Thymus (tissue), 11 donors: ENCODE data around the gene AFF3. TPM values are rescaled to one million over a fixed set of nuclear protein-coding genes. Genes with fewer than 3 reads are reported as not detected.

Source experiments
- DNase-seq, 9 donors: peaks; one replicate each; pipeline ENCODE4 v3.0.0-alpha.2; 2013; ENCODE audit warnings: low spot score in 9 of 9, low read depth in 6 of 9, missing footprints in 1 of 9
- H3K27ac ChIP-seq, 2 donors: one replicate each; pipeline ENCODE4 v1.5.1; 2013; ENCODE audit warnings: control low read depth in 1 of 2, low read depth in 1 of 2, low read length in 1 of 2, mild to moderate bottlenecking in 1 of 2, moderate library complexity in 1 of 2
- H3K27me3 ChIP-seq, 2 donors: one replicate each; pipeline ENCODE4 v1.5.1; 2013; ENCODE audit warnings: low read length in 1 of 2; ENCODE audit not compliant: control insufficient read depth in 2 of 2, insufficient read depth in 1 of 2
- H3K36me3 ChIP-seq, 2 donors: one replicate each; pipeline ENCODE4 v1.5.1; 2013; ENCODE audit warnings: low read length in 1 of 2, mild to moderate bottlenecking in 1 of 2, moderate library complexity in 1 of 2; ENCODE audit not compliant: control insufficient read depth in 2 of 2, insufficient read depth in 2 of 2
- H3K4me1 ChIP-seq, 2 donors: one replicate each; pipeline ENCODE4 v1.5.1; 2013; ENCODE audit warnings: low read length in 2 of 2; ENCODE audit not compliant: control insufficient read depth in 2 of 2, insufficient read depth in 2 of 2
- H3K4me3 ChIP-seq, 2 donors: one replicate each; pipeline ENCODE4 v1.5.1; 2013; ENCODE audit warnings: low read length in 2 of 2, control low read depth in 1 of 2, mild to moderate bottlenecking in 1 of 2
- H3K9me3 ChIP-seq, 2 donors: one replicate each; pipeline ENCODE4 v1.5.1; 2013; ENCODE audit warnings: low read length in 1 of 2, mild to moderate bottlenecking in 1 of 2; ENCODE audit not compliant: control insufficient read depth in 2 of 2, insufficient read depth in 1 of 2
- WGBS: extraction: QIAGEN DNeasy Blood & Tissue Kit; methylation state at CpG from one replicate; pipeline ENCODE4 v1.1.7; 2013; 5-methylcytosine and 5-hydroxymethylcytosine counted together
- polyA plus RNA-seq: library from polyadenylated mRNA; stranded (reverse); fragments of 200-250 nt; gene quantifications from one replicate; pipeline ENCODE4 v1.2.3, GENCODE V29; 2013
- total RNA-seq: library from RNA; stranded (reverse); fragments of 120-200 nt; gene quantifications from one replicate; pipeline ENCODE4 v1.2.4, GENCODE V29; 2013
- donor health status: healthy.

AFF3 gene
- total and polyA plus RNA-seq, 2 donors: 5.3 to 9.7 TPM

GRCh38 chr2:99925960-99926359, 216.4 kb downstream of the AFF3 start:
- no peaks in the 10 kb centered on the region for H3K27me3 ChIP-seq
- H3K27ac ChIP-seq: no peak overlapping the region
- no peak overlapping the region for H3K4me3 ChIP-seq
- no peaks in the 10 kb centered on the region for H3K4me1 ChIP-seq
- DNase-seq: no peak
- H3K9me3 ChIP-seq: no peaks in the 10 kb centered on the region
- WGBS: over 99% methylated on average over 4 of the region's 4 CpGs
- H3K36me3 ChIP-seq: no peaks in the 10 kb centered on the region

- no peak for DNase-seq
- Histone ChIP-seq H3K36me3 (no peaks in the 10 kb centered on the region), H3K27ac (no peak overlapping the region), H3K9me3 (no peaks in the 10 kb centered on the region), H3K4me3 (no peak overlapping the region), H3K27me3 (no peaks in the 10 kb centered on the region), H3K4me1 (no peaks in the 10 kb centered on the region)
- WGBS: 97% methylated on average over 6 of the region's 6 CpGs
Observed at GRCh38 chr2:99922664-99923063, 219.7 kb downstream of the AFF3 start.

GRCh38 chr2:99921903-99922302, 220.5 kb downstream of the AFF3 start:
- H3K4me1 ChIP-seq: no peaks in the 10 kb centered on the region

GRCh38 chr2:99918389-99918788, 224.0 kb downstream of the AFF3 start:
- WGBS: 93% methylated on average over 2 of the region's 2 CpGs
- H3K9me3 ChIP-seq: no peaks in the 10 kb centered on the region
- no peak overlapping the region for H3K27ac ChIP-seq
- no peak overlapping the region for H3K4me3 ChIP-seq
- DNase-seq: no peak
- H3K36me3 ChIP-seq: no peaks in the 10 kb centered on the region
- no peaks in the 10 kb centered on the region for H3K27me3 ChIP-seq
- no peaks in the 10 kb centered on the region for H3K4me1 ChIP-seq

More at GRCh38 chr2:99921903-99922302, 220.5 kb downstream of the AFF3 start:
- DNase-seq: no peak
- Histone ChIP-seq H3K9me3 (no peaks in the 10 kb centered on the region), H3K27me3 (no peaks in the 10 kb centered on the region), H3K4me3 (no peak overlapping the region), H3K36me3 (no peaks in the 10 kb centered on the region), H3K27ac (no peak overlapping the region)
- 99% methylated on average over 3 of the region's 3 CpGs for WGBS

GRCh38 chr2:99915108-99915675, 227.2 kb downstream of the AFF3 start:
- 97% methylated on average over 8 of the region's 8 CpGs for WGBS
- H3K4me3 ChIP-seq: no peak overlapping the region
- H3K36me3 ChIP-seq: no peaks in the 10 kb centered on the region
- H3K27ac ChIP-seq: no peak overlapping the region
- no peak for DNase-seq
- H3K4me1 ChIP-seq: no peaks in the 10 kb centered on the region
- H3K9me3 ChIP-seq: no peaks in the 10 kb centered on the region
- no peaks in the 10 kb centered on the region for H3K27me3 ChIP-seq

GRCh38 chr2:99911736-99912135, 230.7 kb downstream of the AFF3 start:
- Histone ChIP-seq H3K27me3 (no peaks in the 10 kb centered on the region), H3K9me3 (no peaks in the 10 kb centered on the region), H3K36me3 (no peaks in the 10 kb centered on the region), H3K4me3 (no peak overlapping the region), H3K27ac (no peak overlapping the region), H3K4me1 (no peaks in the 10 kb centered on the region)
- DNase-seq: no peak

GRCh38 chr2:99910902-99911301, 231.5 kb downstream of the AFF3 start:
- no peak overlapping the region for H3K27ac ChIP-seq
- no peaks in the 10 kb centered on the region for H3K9me3 ChIP-seq
- no peak overlapping the region for H3K4me3 ChIP-seq
- no peaks in the 10 kb centered on the region for H3K4me1 ChIP-seq
- no peaks in the 10 kb centered on the region for H3K27me3 ChIP-seq
- WGBS: 95% methylated on average over 5 of the region's 5 CpGs
- no peaks in the 10 kb centered on the region for H3K36me3 ChIP-seq
- DNase-seq: no peak

- over 99% methylated on average over 2 of the region's 2 CpGs for WGBS
- Histone ChIP-seq H3K36me3 (no peaks in the 10 kb centered on the region), H3K9me3 (no peaks in the 10 kb centered on the region), H3K27ac (no peak overlapping the region), H3K4me3 (no peak overlapping the region), H3K27me3 (no peaks in the 10 kb centered on the region), H3K4me1 (no peaks in the 10 kb centered on the region)
- no peak for DNase-seq
Observed at GRCh38 chr2:99905636-99906035, 236.8 kb downstream of the AFF3 start.

- no peak overlapping the region for H3K4me3 ChIP-seq
- no peaks in the 10 kb centered on the region for H3K9me3 ChIP-seq
- DNase-seq: no peak
- 96% methylated on average over 5 of the region's 5 CpGs for WGBS
- H3K36me3 ChIP-seq: no peaks in the 10 kb centered on the region
- H3K4me1 ChIP-seq: no peaks in the 10 kb centered on the region
- H3K27ac ChIP-seq: no peak overlapping the region
- H3K27me3 ChIP-seq: no peaks in the 10 kb centered on the region
Observed at GRCh38 chr2:99905025-99905424, 237.4 kb downstream of the AFF3 start.

GRCh38 chr2:99903981-99904380, 238.4 kb downstream of the AFF3 start:
- Histone ChIP-seq H3K4me3 (no peak overlapping the region), H3K27me3 (no peaks in the 10 kb centered on the region), H3K36me3 (no peaks in the 10 kb centered on the region), H3K27ac (no peak overlapping the region), H3K4me1 (no peaks in the 10 kb centered on the region), H3K9me3 (no peaks in the 10 kb centered on the region)
- no peak for DNase-seq
- WGBS: 93% methylated on average over 5 of the region's 5 CpGs
